Stimulated activated CD4-positive, alpha-beta T cell treated with anti-CD3 and anti-CD28 coated beads, TNF-alpha, amount 100 ng/mL, for 4 hours (primary cell): Measurements from ENCODE around the gene GPATCH2L.

Experiments used
- DNase-seq, 3 experiments: peaks; one replicate each; pipeline ENCODE4 v3.0.0-alpha.2; 2020; ENCODE audit warnings: low read depth in 3 of 3

The GPATCH2L gene

GRCh38 chr14:76201162-76201561 is 49.4 kb downstream of the GPATCH2L start:
- DNase-seq = no peak

GRCh38 chr14:76203086-76204001 is 51.6 kb downstream of the GPATCH2L start:
- DNase-seq = no peak

GRCh38 chr14:76204461-76205230 is 52.9 kb downstream of the GPATCH2L start:
- DNase-seq = no peak

GRCh38 chr14:76205708-76206107 is 54.0 kb downstream of the GPATCH2L start:
- no peak for DNase-seq

GRCh38 chr14:76208340-76208739 is 56.6 kb downstream of the GPATCH2L start:
- no peak for DNase-seq

- no peak for DNase-seq
These were observed 60.5 kb downstream of the GPATCH2L start for GRCh38 chr14:76212242-76212641.

- DNase-seq = no peak
These were observed 65.5 kb downstream of the GPATCH2L start for GRCh38 chr14:76217179-76217578.

GRCh38 chr14:76218662-76219061 is 66.9 kb downstream of the GPATCH2L start:
- DNase-seq = no peak

GRCh38 chr14:76219873-76220272 is 68.2 kb downstream of the GPATCH2L start:
- no peak for DNase-seq

- no peak for DNase-seq
These were observed 75.8 kb downstream of the GPATCH2L start for GRCh38 chr14:76227450-76228050.

- DNase-seq = no peak
These were observed 76.4 kb downstream of the GPATCH2L start for GRCh38 chr14:76228138-76228537.

GRCh38 chr14:76232800-76233199 is 81.1 kb downstream of the GPATCH2L start:
- DNase-seq = no peak

GRCh38 chr14:76235628-76236027 is 83.9 kb downstream of the GPATCH2L start:
- DNase-seq = no peak

- no peak for DNase-seq
These were observed 84.7 kb downstream of the GPATCH2L start for GRCh38 chr14:76236172-76237130.

- no peak for DNase-seq
These were observed 85.7 kb downstream of the GPATCH2L start for GRCh38 chr14:76237349-76237990.

GRCh38 chr14:76245097-76245496 is 93.4 kb downstream of the GPATCH2L start:
- DNase-seq = no peak

GRCh38 chr14:76250302-76250701 is 98.6 kb downstream of the GPATCH2L start:
- no peak for DNase-seq

GRCh38 chr14:76252471-76252870 is 100.7 kb downstream of the GPATCH2L start:
- no peak for DNase-seq

GRCh38 chr14:76253111-76253510 is 101.4 kb downstream of the GPATCH2L start:
- no peak for DNase-seq

GRCh38 chr14:76256545-76256944 is 104.8 kb downstream of the GPATCH2L start:
- no peak for DNase-seq
